Chondrocyte (in vitro differentiated cells): ENCODE measurements around the gene DHX38. TPM values are rescaled to one million over a fixed set of nuclear protein-coding genes. Genes with fewer than 3 reads are reported as not detected.

ENCODE experiments used
- DNase-seq: peaks from one replicate; pipeline ENCODE4 v3.0.0; 2021; ENCODE audit warnings: mixed read lengths, low spot score
- H3K27ac Mint-ChIP-seq: one replicate; pipeline ENCODE4 v1.8.0; 2021; ENCODE audit warnings: mild to moderate bottlenecking, moderate library complexity, mixed read lengths; ENCODE audit not compliant: unreplicated experiment
- H3K27me3 Mint-ChIP-seq: 2 replicates; pipeline ENCODE4 v1.8.0; 2021; ENCODE audit warnings: low read depth, mixed read lengths
- H3K36me3 Mint-ChIP-seq: 2 replicates; pipeline ENCODE4 v1.8.0; 2021; ENCODE audit warnings: low read depth, mixed read lengths
- H3K4me1 Mint-ChIP-seq: 2 replicates; pipeline ENCODE4 v1.8.0; 2021; ENCODE audit warnings: low read depth, mild to moderate bottlenecking, mixed read lengths
- H3K4me3 Mint-ChIP-seq: one replicate; pipeline ENCODE4 v1.8.0; 2021; ENCODE audit warnings: mild to moderate bottlenecking, moderate library complexity, mixed read lengths; ENCODE audit not compliant: unreplicated experiment
- H3K9me3 Mint-ChIP-seq: 2 replicates; pipeline ENCODE4 v1.8.0; 2021; ENCODE audit warnings: low read depth, mixed read lengths
- total RNA-seq: library from RNA; stranded (reverse); gene quantifications from 3 replicates; pipeline ENCODE4 v1.2.1, GENCODE V29; 2021
- TF ChIP-seq, protein P1 (sequence below): fragments of 200-600 bp; sonication (generic); IDR thresholded peaks from 2 replicates; pipeline ENCODE4 v1.5.0; 2021; ENCODE audit warnings: antibody characterized with exemption, mild to moderate bottlenecking, moderate library complexity

Gene DHX38
- total RNA-seq, 1 donor from 2014 or later, result 44.9 TPM

DNA sequence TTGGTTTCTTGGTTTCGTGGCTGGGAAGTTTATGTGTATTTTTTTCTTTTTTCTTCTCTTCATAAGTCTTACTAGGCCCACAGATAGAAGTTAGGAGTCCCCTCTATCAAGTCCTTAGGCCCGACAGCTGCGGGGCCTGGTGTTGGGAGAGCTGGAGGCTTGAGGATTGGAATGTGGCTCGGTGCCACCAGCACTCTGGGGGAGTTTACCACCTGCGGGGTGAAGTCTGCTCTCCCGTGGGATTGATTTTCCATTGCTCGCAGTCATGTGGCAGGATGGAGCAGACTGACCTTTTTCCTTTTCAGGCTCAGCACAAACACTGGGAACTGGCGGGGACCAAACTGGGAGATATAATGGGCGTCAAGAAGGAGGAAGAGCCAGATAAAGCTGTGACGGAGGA lies 7.5 kb downstream of the DHX38 start:
- no peaks in the 10 kb centered on the region for H3K4me1 Mint-ChIP-seq

GRCh38 chr16:72104905-72105304 lies 11.3 kb downstream of the DHX38 start:
- Mint-ChIP-seq H3K27me3 (no peaks in the 10 kb centered on the region), H3K9me3 (no peaks in the 10 kb centered on the region), H3K4me1 (no peaks in the 10 kb centered on the region), H3K4me3 (no peak overlapping the region), H3K27ac (no peak overlapping the region), H3K36me3 (peaks cover 60% of the 10 kb centered on the region)
- TF ChIP-seq, protein P1, sequence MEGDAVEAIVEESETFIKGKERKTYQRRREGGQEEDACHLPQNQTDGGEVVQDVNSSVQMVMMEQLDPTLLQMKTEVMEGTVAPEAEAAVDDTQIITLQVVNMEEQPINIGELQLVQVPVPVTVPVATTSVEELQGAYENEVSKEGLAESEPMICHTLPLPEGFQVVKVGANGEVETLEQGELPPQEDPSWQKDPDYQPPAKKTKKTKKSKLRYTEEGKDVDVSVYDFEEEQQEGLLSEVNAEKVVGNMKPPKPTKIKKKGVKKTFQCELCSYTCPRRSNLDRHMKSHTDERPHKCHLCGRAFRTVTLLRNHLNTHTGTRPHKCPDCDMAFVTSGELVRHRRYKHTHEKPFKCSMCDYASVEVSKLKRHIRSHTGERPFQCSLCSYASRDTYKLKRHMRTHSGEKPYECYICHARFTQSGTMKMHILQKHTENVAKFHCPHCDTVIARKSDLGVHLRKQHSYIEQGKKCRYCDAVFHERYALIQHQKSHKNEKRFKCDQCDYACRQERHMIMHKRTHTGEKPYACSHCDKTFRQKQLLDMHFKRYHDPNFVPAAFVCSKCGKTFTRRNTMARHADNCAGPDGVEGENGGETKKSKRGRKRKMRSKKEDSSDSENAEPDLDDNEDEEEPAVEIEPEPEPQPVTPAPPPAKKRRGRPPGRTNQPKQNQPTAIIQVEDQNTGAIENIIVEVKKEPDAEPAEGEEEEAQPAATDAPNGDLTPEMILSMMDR, result no peak
- DNase-seq, result no peak

More for the DNA sequence above, 7.5 kb downstream of the DHX38 start:
- TF ChIP-seq, protein P1, result no peak
- peaks cover 63% of the 10 kb centered on the region for H3K36me3 Mint-ChIP-seq
- H3K9me3 Mint-ChIP-seq, result no peaks in the 10 kb centered on the region
- H3K27ac Mint-ChIP-seq, result no peak overlapping the region
- H3K4me3 Mint-ChIP-seq, result no peak overlapping the region
- no peaks in the 10 kb centered on the region for H3K27me3 Mint-ChIP-seq
- DNase-seq, result no peak

DNA sequence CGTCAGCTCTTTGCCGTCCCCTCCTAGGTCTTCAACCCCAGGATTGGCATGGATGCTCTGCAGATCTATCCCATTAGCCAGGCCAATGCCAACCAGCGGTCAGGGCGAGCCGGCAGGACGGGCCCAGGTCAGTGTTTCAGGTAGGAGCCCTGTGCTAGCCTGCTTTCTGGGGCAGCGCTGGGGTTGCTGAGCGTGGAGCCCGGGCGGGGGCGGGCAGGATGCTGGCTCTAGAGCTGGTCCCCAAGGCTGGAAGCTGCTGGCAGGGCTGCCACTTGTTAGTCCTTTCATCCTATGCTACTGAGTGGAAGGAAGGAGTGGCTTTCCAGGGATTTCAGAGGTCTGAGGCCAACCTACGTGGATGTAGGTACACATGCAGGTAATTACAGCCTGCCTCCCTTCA lies 12.3 kb downstream of the DHX38 start:
- no peaks in the 10 kb centered on the region for H3K4me1 Mint-ChIP-seq
- no peak overlapping the region for H3K27ac Mint-ChIP-seq
- H3K27me3 Mint-ChIP-seq, result no peaks in the 10 kb centered on the region
- no peak for DNase-seq
- TF ChIP-seq, protein P1, result no peak
- no peaks in the 10 kb centered on the region for H3K9me3 Mint-ChIP-seq
- H3K36me3 Mint-ChIP-seq, result peaks cover 61% of the 10 kb centered on the region
- H3K4me3 Mint-ChIP-seq, result no peak overlapping the region

DNA sequence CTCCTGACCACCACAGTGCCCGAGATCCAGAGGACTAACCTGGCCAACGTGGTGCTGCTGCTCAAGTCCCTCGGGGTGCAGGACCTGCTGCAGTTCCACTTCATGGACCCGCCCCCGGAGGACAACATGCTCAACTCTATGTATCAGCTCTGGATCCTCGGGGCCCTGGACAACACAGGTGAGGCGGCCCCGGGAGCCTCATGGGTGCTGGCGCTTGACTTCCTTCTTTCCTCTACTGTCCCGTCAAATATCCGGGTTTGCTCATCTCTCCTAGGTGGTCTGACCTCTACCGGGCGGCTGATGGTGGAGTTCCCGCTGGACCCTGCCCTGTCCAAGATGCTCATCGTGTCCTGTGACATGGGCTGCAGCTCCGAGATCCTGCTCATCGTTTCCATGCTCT lies 13.7 kb downstream of the DHX38 start:
- H3K27me3 Mint-ChIP-seq, result no peaks in the 10 kb centered on the region
- no peak overlapping the region for H3K4me3 Mint-ChIP-seq
- H3K27ac Mint-ChIP-seq, result no peak overlapping the region
- no peaks in the 10 kb centered on the region for H3K9me3 Mint-ChIP-seq
- DNase-seq, result no peak
- peaks cover 70% of the 10 kb centered on the region for H3K36me3 Mint-ChIP-seq
- H3K4me1 Mint-ChIP-seq, result no peaks in the 10 kb centered on the region
- TF ChIP-seq, protein P1, result no peak

GRCh38 chr16:72108353-72109102 lies 14.9 kb downstream of the DHX38 start:
- peaks cover 68% of the 10 kb centered on the region for H3K36me3 Mint-ChIP-seq
- no peak overlapping the region for H3K4me3 Mint-ChIP-seq
- H3K4me1 Mint-ChIP-seq, result no peaks in the 10 kb centered on the region
- no peaks in the 10 kb centered on the region for H3K27me3 Mint-ChIP-seq
- no peak for DNase-seq
- TF ChIP-seq, protein P1, result no peak
- no peaks in the 10 kb centered on the region for H3K9me3 Mint-ChIP-seq
- no peak overlapping the region for H3K27ac Mint-ChIP-seq
